ENCODE measurements around the gene ST3GAL6.

ST3GAL6 gene

DNA sequence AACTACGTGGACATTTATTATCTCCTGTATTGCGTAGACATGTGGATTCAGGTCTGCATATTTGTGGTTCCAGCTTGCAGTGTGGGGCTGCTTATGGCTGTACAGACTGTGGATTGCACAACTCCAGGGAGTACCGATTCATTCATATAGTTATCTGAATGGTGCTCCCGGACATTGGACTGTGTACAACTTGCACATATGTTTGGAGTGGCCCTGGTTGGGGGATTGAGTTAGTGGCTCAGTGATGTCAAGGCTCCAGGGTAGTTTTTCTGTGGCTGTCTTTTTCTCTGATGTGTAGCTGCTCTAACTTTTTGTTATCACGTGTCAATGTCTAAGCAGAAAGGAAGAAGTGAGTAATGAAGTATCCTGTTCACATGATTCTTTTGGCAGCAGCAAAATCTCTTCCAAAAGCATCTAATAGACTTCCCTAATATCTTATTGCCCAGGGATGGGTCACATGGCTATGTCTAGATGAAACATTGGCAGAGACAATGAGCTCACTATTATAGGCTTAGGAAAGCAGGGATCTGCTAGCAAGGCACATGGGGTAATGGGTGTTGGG is 15.8 kb downstream of the ST3GAL6 start:
- 11% methylated on average over 4 of the region's 5 CpGs for WGBS
- H3K36me3 ChIP-seq (ENCODE audit: control insufficient read depth in 1 of 2, insufficient read depth in 2 of 2, low read depth in 1 of 2, low read length in 2 of 2): no peaks in the 10 kb centered on the region

DNA sequence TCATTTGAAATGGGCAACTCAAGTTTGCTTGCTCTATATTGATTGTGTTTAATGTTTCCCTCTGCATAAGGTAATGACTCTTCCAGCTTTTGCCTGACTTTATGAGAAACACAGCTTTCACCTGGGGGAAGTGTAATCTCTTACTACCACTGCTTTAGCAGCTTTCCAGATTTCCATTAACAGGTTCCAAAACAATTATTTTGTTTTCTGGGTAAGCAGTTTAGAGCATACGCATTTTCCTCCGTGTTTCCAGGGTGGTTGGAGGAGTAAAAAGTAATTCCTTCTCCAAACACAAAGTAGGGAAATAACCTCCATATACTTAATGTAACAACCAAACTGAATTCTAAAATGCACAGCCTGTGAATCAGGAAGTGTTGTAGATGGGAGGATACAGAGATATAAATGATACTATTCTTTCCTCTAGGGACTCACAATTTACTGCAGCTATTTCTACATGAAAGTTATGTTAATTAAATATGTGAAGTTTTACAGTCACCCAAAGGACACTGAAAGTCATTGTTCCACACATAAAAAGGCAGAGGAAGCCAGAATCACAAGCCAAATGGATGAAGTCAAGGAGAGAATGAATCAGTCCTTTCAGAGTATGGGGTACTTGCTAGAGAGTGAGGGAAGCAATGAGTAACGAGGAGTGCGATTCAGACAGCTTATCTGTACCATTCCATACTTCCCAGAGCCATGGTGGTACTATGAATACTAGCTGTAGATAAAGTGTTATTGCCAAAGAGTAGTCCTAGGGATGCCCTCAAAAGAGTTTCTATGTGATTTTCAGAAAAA is 16.6 kb downstream of the ST3GAL6 start:
- H3K4ac ChIP-seq (ENCODE audit: low read depth in 1 of 2, low read length in 2 of 2): no peak overlapping the region
- no peak overlapping the region for H2AFZ ChIP-seq (ENCODE audit: low read depth, low read length)
- H2BK12ac ChIP-seq (ENCODE audit: low read length in 2 of 2): no peak overlapping the region
- H3K9me3 ChIP-seq (ENCODE audit: control insufficient read depth, low read length): no peaks in the 10 kb centered on the region
- H2BK5ac ChIP-seq (ENCODE audit: low read depth, low read length, poor library complexity, severe bottlenecking): no peak overlapping the region
- peak; percentile 82 for DNase-seq
- peaks cover 13% of the 10 kb centered on the region for H3K4me1 ChIP-seq (ENCODE audit: control insufficient read depth, insufficient read depth, low read depth, low read length)
- no peak overlapping the region for H4K91ac ChIP-seq (ENCODE audit: low read length)
- peak overlapping the region; percentile 38 for H4K8ac ChIP-seq (ENCODE audit: low read length)
- no peaks in the 10 kb centered on the region for H3K79me1 ChIP-seq (replicated peaks; ENCODE audit: low read length, poor library complexity, severe bottlenecking)
- H3K23ac ChIP-seq (ENCODE audit: low read length in 2 of 2): no peak overlapping the region
- H3K27ac ChIP-seq (ENCODE audit: low read length, poor library complexity, severe bottlenecking): peak overlapping the region; percentile 90
- 23% methylated on average over 2 of the region's 4 CpGs for WGBS
- no peak overlapping the region for H3K14ac ChIP-seq (ENCODE audit: low read length in 2 of 2)
- peak overlapping the region; percentile 82 for H3K9ac ChIP-seq (ENCODE audit: low read length)
- H2AK5ac ChIP-seq (ENCODE audit: low read length, severe bottlenecking): peak overlapping the region; percentile 45
- no peak overlapping the region for H3K18ac ChIP-seq (ENCODE audit: low read depth in 1 of 2, low read length in 2 of 2)
- H3K4me2 ChIP-seq (ENCODE audit: low read length, poor library complexity, severe bottlenecking): no peak overlapping the region
- peak overlapping the region in 1 of 2 experiments; percentile 17 for H3K4me3 ChIP-seq (ENCODE audit: insufficient read depth in 1 of 2, low read depth in 1 of 2, low read length in 2 of 2)
- no peaks in the 10 kb centered on the region for H3K27me3 ChIP-seq (ENCODE audit: control insufficient read depth in 1 of 2, insufficient read depth in 1 of 2, low read length in 2 of 2)
- H2BK15ac ChIP-seq (ENCODE audit: low read depth, poor library complexity, severe bottlenecking): no peak overlapping the region
- no peak overlapping the region for H2BK120ac ChIP-seq (ENCODE audit: low read depth, low read length)
- H3K36me3 ChIP-seq (ENCODE audit: control insufficient read depth in 1 of 2, insufficient read depth in 2 of 2, low read depth in 1 of 2, low read length in 2 of 2): no peaks in the 10 kb centered on the region

More for the DNA sequence above, 15.8 kb downstream of the ST3GAL6 start:
- Histone ChIP-seq H2BK15ac (ENCODE audit: low read depth, poor library complexity, severe bottlenecking) (no peak overlapping the region), H3K27ac (ENCODE audit: low read length, poor library complexity, severe bottlenecking) (peak overlapping the region; percentile 90), H4K91ac (ENCODE audit: low read length) (no peak overlapping the region), H3K14ac (ENCODE audit: low read length in 2 of 2) (no peak overlapping the region), H3K23ac (ENCODE audit: low read length in 2 of 2) (no peak overlapping the region), H2AK5ac (ENCODE audit: low read length, severe bottlenecking) (no peak overlapping the region), H3K27me3 (ENCODE audit: control insufficient read depth in 1 of 2, insufficient read depth in 1 of 2, low read length in 2 of 2) (no peaks in the 10 kb centered on the region), H3K4me3 (ENCODE audit: insufficient read depth in 1 of 2, low read depth in 1 of 2, low read length in 2 of 2) (peak overlapping the region in 1 of 2 experiments; percentile 25), H3K4me1 (ENCODE audit: control insufficient read depth, insufficient read depth, low read depth, low read length) (peaks cover 11% of the 10 kb centered on the region), H3K4me2 (ENCODE audit: low read length, poor library complexity, severe bottlenecking) (peak overlapping the region; percentile 42), H3K18ac (ENCODE audit: low read depth in 1 of 2, low read length in 2 of 2) (no peak overlapping the region), H2BK12ac (ENCODE audit: low read length in 2 of 2) (no peak overlapping the region), H2BK120ac (ENCODE audit: low read depth, low read length) (no peak overlapping the region), H3K4ac (ENCODE audit: low read depth in 1 of 2, low read length in 2 of 2) (peak overlapping the region in 1 of 2 experiments; percentile 59), H3K9me3 (ENCODE audit: control insufficient read depth, low read length) (no peaks in the 10 kb centered on the region), H2BK5ac (ENCODE audit: low read depth, low read length, poor library complexity, severe bottlenecking) (no peak overlapping the region), H3K79me1 (replicated peaks; ENCODE audit: low read length, poor library complexity, severe bottlenecking) (no peaks in the 10 kb centered on the region), H2AFZ (ENCODE audit: low read depth, low read length) (no peak overlapping the region), H3K9ac (ENCODE audit: low read length) (peak overlapping the region; percentile 82), H4K8ac (ENCODE audit: low read length) (no peak overlapping the region)
- peak; percentile 97 for DNase-seq

DNA sequence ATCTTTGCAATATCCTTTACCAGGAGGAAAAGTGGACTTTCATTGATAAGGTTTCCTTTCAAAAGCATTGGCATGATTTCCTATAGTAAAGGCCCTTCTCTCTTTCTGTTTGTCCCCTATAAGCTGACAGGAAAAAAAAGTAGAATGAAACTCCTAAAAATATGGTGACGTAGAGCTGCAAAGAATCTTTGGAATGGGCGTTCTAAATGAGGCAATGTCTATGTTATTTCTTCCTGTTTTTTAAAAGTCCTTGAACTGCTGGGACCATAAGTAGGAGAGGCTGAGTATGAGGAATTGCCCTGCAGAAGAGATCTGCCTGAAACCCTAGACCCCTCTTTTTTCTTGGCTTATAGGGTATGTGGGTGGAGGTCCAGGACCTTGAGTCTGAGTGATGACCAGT is 17.2 kb downstream of the ST3GAL6 start:
- H3K4me3 ChIP-seq (ENCODE audit: insufficient read depth in 1 of 2, low read depth in 1 of 2, low read length in 2 of 2): no peak overlapping the region
- no peaks in the 10 kb centered on the region for H3K27me3 ChIP-seq (ENCODE audit: control insufficient read depth in 1 of 2, insufficient read depth in 1 of 2, low read length in 2 of 2)
- no peak overlapping the region for H3K23ac ChIP-seq (ENCODE audit: low read length in 2 of 2)
- no peak overlapping the region for H4K91ac ChIP-seq (ENCODE audit: low read length)
- no peak overlapping the region for H3K4ac ChIP-seq (ENCODE audit: low read depth in 1 of 2, low read length in 2 of 2)
- no peak overlapping the region for H3K4me2 ChIP-seq (ENCODE audit: low read length, poor library complexity, severe bottlenecking)
- peak overlapping the region; percentile 90 for H3K27ac ChIP-seq (ENCODE audit: low read length, poor library complexity, severe bottlenecking)
- peak overlapping the region; percentile 4 for H2AK5ac ChIP-seq (ENCODE audit: low read length, severe bottlenecking)
- H2BK120ac ChIP-seq (ENCODE audit: low read depth, low read length): no peak overlapping the region
- H2BK12ac ChIP-seq (ENCODE audit: low read length in 2 of 2): peak overlapping the region in 1 of 2 experiments; percentile 10
- H4K8ac ChIP-seq (ENCODE audit: low read length): no peak overlapping the region
- no peak overlapping the region for H3K14ac ChIP-seq (ENCODE audit: low read length in 2 of 2)
- H2BK15ac ChIP-seq (ENCODE audit: low read depth, poor library complexity, severe bottlenecking): no peak overlapping the region
- no peaks in the 10 kb centered on the region for H3K9me3 ChIP-seq (ENCODE audit: control insufficient read depth, low read length)
- H3K79me1 ChIP-seq (replicated peaks; ENCODE audit: low read length, poor library complexity, severe bottlenecking): no peaks in the 10 kb centered on the region
- no peak overlapping the region for H2BK5ac ChIP-seq (ENCODE audit: low read depth, low read length, poor library complexity, severe bottlenecking)
- no peak overlapping the region for H2AFZ ChIP-seq (ENCODE audit: low read depth, low read length)
- 29% methylated on average over 2 of the region's 2 CpGs for WGBS
- H3K18ac ChIP-seq (ENCODE audit: low read depth in 1 of 2, low read length in 2 of 2): no peak overlapping the region
- H3K4me1 ChIP-seq (ENCODE audit: control insufficient read depth, insufficient read depth, low read depth, low read length): peaks cover 14% of the 10 kb centered on the region
- H3K9ac ChIP-seq (ENCODE audit: low read length): peak overlapping the region; percentile 82
- H3K36me3 ChIP-seq (ENCODE audit: control insufficient read depth in 1 of 2, insufficient read depth in 2 of 2, low read depth in 1 of 2, low read length in 2 of 2): no peaks in the 10 kb centered on the region
- peak; percentile 62 for DNase-seq

DNA sequence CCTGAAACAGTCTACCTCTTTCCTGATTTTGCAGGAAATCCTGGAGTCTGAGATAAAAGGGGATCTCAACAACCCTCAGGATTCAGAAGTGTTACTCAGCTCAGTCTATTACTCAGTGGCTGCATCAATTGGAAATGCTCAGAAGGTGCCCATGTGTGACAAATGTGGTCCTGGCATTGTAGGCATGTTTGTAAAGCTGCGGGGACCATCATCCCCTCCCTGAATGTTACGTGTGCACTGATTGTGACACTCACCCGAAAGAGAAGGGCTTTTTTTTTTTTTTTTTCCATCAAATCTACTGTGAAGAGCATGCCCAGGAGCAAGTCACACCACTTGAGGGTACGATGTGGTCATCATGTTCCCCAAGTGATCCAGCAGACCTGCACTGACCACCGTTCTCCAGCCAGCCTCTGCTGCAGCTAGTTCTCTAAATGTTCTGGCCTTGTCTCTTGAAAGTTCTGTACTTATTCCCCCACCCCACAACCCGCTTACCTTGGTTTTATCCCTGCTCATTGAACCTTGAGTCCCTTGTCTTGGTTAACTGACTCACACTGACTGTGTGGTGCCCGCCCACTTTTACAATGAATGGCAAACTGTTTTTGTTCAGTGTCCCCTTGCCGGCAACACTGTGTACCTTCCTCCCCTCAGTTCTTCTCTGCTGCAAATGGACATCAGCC is 19.8 kb downstream of the ST3GAL6 start:
- no peak overlapping the region for H3K4me3 ChIP-seq (ENCODE audit: insufficient read depth in 1 of 2, low read depth in 1 of 2, low read length in 2 of 2)

More for the DNA sequence above, 19.8 kb downstream of the ST3GAL6 start:
- Histone ChIP-seq H2AFZ (ENCODE audit: low read depth, low read length) (no peak overlapping the region), H3K14ac (ENCODE audit: low read length in 2 of 2) (no peak overlapping the region), H2BK15ac (ENCODE audit: low read depth, poor library complexity, severe bottlenecking) (no peak overlapping the region), H2BK120ac (ENCODE audit: low read depth, low read length) (no peak overlapping the region), H3K4me2 (ENCODE audit: low read length, poor library complexity, severe bottlenecking) (no peak overlapping the region), H4K8ac (ENCODE audit: low read length) (no peak overlapping the region), H3K9ac (ENCODE audit: low read length) (no peak overlapping the region), H3K18ac (ENCODE audit: low read depth in 1 of 2, low read length in 2 of 2) (no peak overlapping the region), H2AK5ac (ENCODE audit: low read length, severe bottlenecking) (no peak overlapping the region), H3K23ac (ENCODE audit: low read length in 2 of 2) (no peak overlapping the region), H3K4me1 (ENCODE audit: control insufficient read depth, insufficient read depth, low read depth, low read length) (peaks cover 15% of the 10 kb centered on the region), H2BK5ac (ENCODE audit: low read depth, low read length, poor library complexity, severe bottlenecking) (no peak overlapping the region), H3K9me3 (ENCODE audit: control insufficient read depth, low read length) (no peaks in the 10 kb centered on the region), H3K27ac (ENCODE audit: low read length, poor library complexity, severe bottlenecking) (no peak overlapping the region), H3K36me3 (ENCODE audit: control insufficient read depth in 1 of 2, insufficient read depth in 2 of 2, low read depth in 1 of 2, low read length in 2 of 2) (no peaks in the 10 kb centered on the region), H4K91ac (ENCODE audit: low read length) (no peak overlapping the region), H2BK12ac (ENCODE audit: low read length in 2 of 2) (no peak overlapping the region), H3K79me1 (replicated peaks; ENCODE audit: low read length, poor library complexity, severe bottlenecking) (no peaks in the 10 kb centered on the region), H3K27me3 (ENCODE audit: control insufficient read depth in 1 of 2, insufficient read depth in 1 of 2, low read length in 2 of 2) (no peaks in the 10 kb centered on the region), H3K4ac (ENCODE audit: low read depth in 1 of 2, low read length in 2 of 2) (no peak overlapping the region)
- no peak for DNase-seq
- 95% methylated on average over 8 of the region's 8 CpGs for WGBS

All from mesenchymal stem cell (in vitro differentiated cells and primary cell).